NCI-H774 (cell line): ENCODE results near the gene KRTAP5-2.
"Not testable (repeated sequence)": the region's sequence is repeated elsewhere in the genome, so short reads cannot be mapped to it uniquely, and the experiment has no call there.

ENCODE experiments used
- DNase-seq: peaks from one replicate; lab custom pipeline; 2025; lab: John Stamatoyannopoulos, UW

The KRTAP5-2 gene

GRCh38 chr11:1589996-1590395, 8.1 kb downstream of the KRTAP5-2 start:
- no peak for DNase-seq

- not testable (repeated sequence) for DNase-seq
Observed at GRCh38 chr11:1589191-1589963, 8.7 kb downstream of the KRTAP5-2 start.

GRCh38 chr11:1586699-1587098, 11.4 kb downstream of the KRTAP5-2 start:
- no peak for DNase-seq

GRCh38 chr11:1584661-1585370, 13.3 kb downstream of the KRTAP5-2 start, which contains the start of gene KRTAP5-1:
Gene KRTAP5-1, minus strand, starts transcription at chr11:1585283. Its CDS starts 34 bp downstream, at chr11:1585249.
- DNase-seq: not testable (repeated sequence)

GRCh38 chr11:1582909-1583308, 15.2 kb downstream of the KRTAP5-2 start:
- DNase-seq: not testable (repeated sequence)

GRCh38 chr11:1581976-1582375, 16.1 kb downstream of the KRTAP5-2 start:
- DNase-seq: no peak

GRCh38 chr11:1576825-1577224, 21.3 kb downstream of the KRTAP5-2 start:
- no peak for DNase-seq

- not testable (repeated sequence) for DNase-seq
Observed at GRCh38 chr11:1575756-1576155, 22.3 kb downstream of the KRTAP5-2 start.

GRCh38 chr11:1574933-1575242, 23.2 kb downstream of the KRTAP5-2 start:
- no peak for DNase-seq

- DNase-seq: peak; percentile 85
Observed at GRCh38 chr11:1574238-1574932, 23.7 kb downstream of the KRTAP5-2 start.

GRCh38 chr11:1573903-1574237, 24.2 kb downstream of the KRTAP5-2 start:
- no peak for DNase-seq

- peak; percentile 46 for DNase-seq
Observed at GRCh38 chr11:1573077-1573902, 24.8 kb downstream of the KRTAP5-2 start.

GRCh38 chr11:1572197-1573076, 25.7 kb downstream of the KRTAP5-2 start, which contains the start of gene DUSP8:
Gene DUSP8, minus strand, starts transcription at chr11:1572271. Its CDS starts 6,445 bp downstream, at chr11:1565826.
- peak; percentile 87 for DNase-seq

GRCh38 chr11:1571760-1572196, 26.3 kb downstream of the KRTAP5-2 start:
- no peak for DNase-seq

GRCh38 chr11:1570896-1571759, 27.0 kb downstream of the KRTAP5-2 start:
- DNase-seq: no peak

GRCh38 chr11:1570531-1570895, 27.6 kb downstream of the KRTAP5-2 start:
- no peak for DNase-seq

GRCh38 chr11:1570001-1570453, 28.1 kb downstream of the KRTAP5-2 start:
- no peak for DNase-seq

GRCh38 chr11:1569251-1569780, 28.8 kb downstream of the KRTAP5-2 start:
- no peak for DNase-seq

- no peak for DNase-seq
Observed at GRCh38 chr11:1568441-1568911, 29.6 kb downstream of the KRTAP5-2 start.
